Vagina (tissue), 2 donors: ENCODE results near the gene TUBB4A. TPM values are rescaled to one million over a fixed set of nuclear protein-coding genes. Genes with fewer than 3 reads are reported as not detected.

ENCODE experiments used
- DNase-seq, 2 donors: peaks; one replicate each; pipeline ENCODE4 v3.0.0-alpha.2; 2017; ENCODE audit errors: extremely low spot score in 2 of 2
- H3K27ac ChIP-seq: fragments of 200-600 bp; sonication (generic); one replicate; pipeline ENCODE4 v1.5.1; 2019
- H3K27me3 ChIP-seq: fragments of 200-600 bp; sonication (generic); one replicate; pipeline ENCODE4 v1.5.1; 2019
- H3K36me3 ChIP-seq, 2 donors: fragments of 200-600 bp; sonication (generic); one replicate each; pipeline ENCODE4 v1.5.1; 2017 to 2019
- H3K4me1 ChIP-seq: fragments of 200-600 bp; sonication (generic); one replicate; pipeline ENCODE4 v1.5.1; 2019
- H3K4me3 ChIP-seq, 2 donors: fragments of 200-600 bp; sonication (generic); 1 replicate in 1 of 2; 2 replicates in 1 of 2; pipeline ENCODE4 v1.5.1; 2016 to 2019
- H3K9me3 ChIP-seq: fragments of 200-600 bp; sonication (generic); one replicate; pipeline ENCODE4 v1.5.1; 2019
- CTCF ChIP-seq, 3 experiments: fragments of 450-650 bp in 2 of 3; fragments of 200-600 bp in 1 of 3; sonication (generic) in 1 of 3; IDR thresholded peaks; one replicate each; pipeline ENCODE4 v1.5.1; 2017 to 2019; ENCODE audit warnings: antibody characterized with exemption in 3 of 3, mild to moderate bottlenecking in 2 of 3, moderate library complexity in 2 of 3
- POLR2A ChIP-seq, 2 donors: fragments of 450-650 bp; IDR thresholded peaks; one replicate each; pipeline ENCODE4 v1.6.1; 2017; ENCODE audit warnings: antibody characterized with exemption in 2 of 2, mild to moderate bottlenecking in 2 of 2, moderate library complexity in 2 of 2
- POLR2AphosphoS5 ChIP-seq, 2 donors: sonication (generic); formaldehyde crosslinking; IDR thresholded peaks; one replicate each; pipeline ENCODE4 v1.9.0; 2017; ENCODE audit warnings: antibody characterized with exemption in 2 of 2, mild to moderate bottlenecking in 2 of 2, low read depth in 1 of 2; ENCODE audit not compliant: insufficient read depth in 1 of 2
- intact Hi-C: fragments of 100-400 bp; cut with DNase I; formaldehyde crosslinking; loops from one replicate; pipeline ENCODE4 v1.15.1; 2023
- total RNA-seq: library from RNA; depleted of rRNA; stranded (reverse); fragments of >200 nt; gene quantifications from one replicate; pipeline ENCODE4 v1.2.3, GENCODE V29; 2016

Gene TUBB4A
- total RNA-seq, 1 donor from 2014 or later: 5.6 TPM

- peak in 1 of 2 donors; percentile 35 for TF ChIP-seq POLR2AphosphoS5 (IDR thresholded peaks at IDR 0.05; ENCODE audit: insufficient read depth in 1 of 2, low read depth in 1 of 2)
- TF ChIP-seq CTCF (IDR thresholded peaks at IDR 0.05): no peak
- DNase-seq: no peak
- Histone ChIP-seq H3K4me3 (peak overlapping the region; percentile 68 to 77), H3K9me3 (no peaks in the 10 kb centered on the region), H3K36me3 (no peaks in the 10 kb centered on the region), H3K4me1 (no peaks in the 10 kb centered on the region), H3K27ac (peak overlapping the region; percentile 72), H3K27me3 (no peaks in the 10 kb centered on the region)
- intact Hi-C loops: loop anchor here (2.0 kb wide), 1 partner anchor 113 kb away; no protein-coding TSS in a partner anchor
Measured at GRCh38 chr19:6516018-6516658, 14.0 kb upstream of the TUBB4A start.

GRCh38 chr19:6514926-6515544 lies 12.9 kb upstream of the TUBB4A start:
- no peak overlapping the region for H3K27ac ChIP-seq
- H3K4me3 ChIP-seq: no peak overlapping the region
- DNase-seq: no peak
- no peaks in the 10 kb centered on the region for H3K36me3 ChIP-seq
- H3K27me3 ChIP-seq: no peaks in the 10 kb centered on the region
- intact Hi-C loops: no loop called here
- no peak for TF ChIP-seq POLR2A (IDR thresholded peaks at IDR 0.05)
- TF ChIP-seq CTCF (IDR thresholded peaks at IDR 0.05): no peak
- no peaks in the 10 kb centered on the region for H3K9me3 ChIP-seq
- no peaks in the 10 kb centered on the region for H3K4me1 ChIP-seq

- Histone ChIP-seq H3K27me3 (no peaks in the 10 kb centered on the region), H3K9me3 (no peaks in the 10 kb centered on the region), H3K4me3 (no peak overlapping the region), H3K4me1 (no peaks in the 10 kb centered on the region), H3K36me3 (no peaks in the 10 kb centered on the region), H3K27ac (no peak overlapping the region)
- no peak for DNase-seq
- intact Hi-C loops: no loop called here
- TF ChIP-seq CTCF (IDR thresholded peaks at IDR 0.05): no peak
- TF ChIP-seq POLR2A (IDR thresholded peaks at IDR 0.05): no peak
- no peak for TF ChIP-seq POLR2AphosphoS5 (IDR thresholded peaks at IDR 0.05; ENCODE audit: insufficient read depth in 1 of 2, low read depth in 1 of 2)
Measured at GRCh38 chr19:6514089-6514488, 12.0 kb upstream of the TUBB4A start.

- Histone ChIP-seq H3K4me1 (no peaks in the 10 kb centered on the region), H3K36me3 (no peaks in the 10 kb centered on the region), H3K27ac (no peak overlapping the region), H3K9me3 (no peaks in the 10 kb centered on the region), H3K4me3 (no peak overlapping the region), H3K27me3 (no peaks in the 10 kb centered on the region)
- intact Hi-C loops: no loop called here
- no peak for TF ChIP-seq POLR2A (IDR thresholded peaks at IDR 0.05)
- TF ChIP-seq CTCF (IDR thresholded peaks at IDR 0.05): no peak
- no peak for TF ChIP-seq POLR2AphosphoS5 (IDR thresholded peaks at IDR 0.05; ENCODE audit: insufficient read depth in 1 of 2, low read depth in 1 of 2)
- DNase-seq: no peak
Measured at GRCh38 chr19:6510618-6511017, 8.5 kb upstream of the TUBB4A start.
